H9 (cell line): ENCODE data around the gene USP34. TPM values are rescaled to one million over a fixed set of nuclear protein-coding genes. Genes with fewer than 3 reads are reported as not detected.

ENCODE experiments used
- DNase-seq: peaks from one replicate; pipeline ENCODE4 v3.0.0-alpha.2; 2017
- H2AFZ ChIP-seq: one replicate; pipeline ENCODE4 v1.6.1; 2013; ENCODE audit warnings: mild to moderate bottlenecking, low read length, control low read depth, moderate library complexity
- H2AK5ac ChIP-seq: 2 replicates; pipeline ENCODE4 v1.6.1; 2013; ENCODE audit warnings: low read length, control low read depth, mixed read lengths; ENCODE audit not compliant: insufficient read length
- H2BK120ac ChIP-seq: one replicate; pipeline ENCODE4 v1.6.1; 2013; ENCODE audit warnings: low read depth, mild to moderate bottlenecking, low read length, control low read depth, inconsistent platforms; ENCODE audit not compliant: poor library complexity, severe bottlenecking
- H2BK12ac ChIP-seq: 2 replicates; pipeline ENCODE4 v1.6.1; 2013; ENCODE audit warnings: low read length, control low read depth, mixed read lengths, low read depth; ENCODE audit not compliant: insufficient read length
- H2BK15ac ChIP-seq: 2 replicates; pipeline ENCODE4 v1.6.1; 2013; ENCODE audit warnings: low read depth, low read length, control low read depth
- H2BK20ac ChIP-seq: one replicate; pipeline ENCODE4 v1.6.1; 2013; ENCODE audit warnings: low read depth, mild to moderate bottlenecking, low read length, control low read depth, inconsistent platforms; ENCODE audit not compliant: poor library complexity, severe bottlenecking
- H2BK5ac ChIP-seq: 2 replicates; pipeline ENCODE4 v1.6.1; 2013; ENCODE audit warnings: low read length, control low read depth, mixed read lengths; ENCODE audit not compliant: insufficient read length
- H3K14ac ChIP-seq: 2 replicates; pipeline ENCODE4 v1.6.1; 2013; ENCODE audit warnings: low read length, control low read depth; ENCODE audit not compliant: insufficient read depth
- H3K18ac ChIP-seq: 2 replicates; pipeline ENCODE4 v1.6.1; 2013; ENCODE audit warnings: low read depth, mild to moderate bottlenecking, mixed read lengths, low read length, control low read depth; ENCODE audit not compliant: insufficient read length
- H3K23ac ChIP-seq: 2 replicates; pipeline ENCODE4 v1.6.1; 2013; ENCODE audit warnings: low read length, control low read depth, mixed read lengths, low read depth; ENCODE audit not compliant: insufficient read length
- H3K23me2 ChIP-seq: 2 replicates; pipeline ENCODE4 v1.6.1; 2013; ENCODE audit warnings: low read depth, mild to moderate bottlenecking, mixed read lengths, low read length, control low read depth; ENCODE audit not compliant: insufficient read length, poor library complexity, severe bottlenecking
- H3K27ac ChIP-seq: 2 replicates; pipeline ENCODE4 v1.5.1; 2013; ENCODE audit warnings: low read length, control low read depth, mixed read lengths, low read depth; ENCODE audit not compliant: insufficient read length
- H3K27me3 ChIP-seq: 2 replicates; pipeline ENCODE4 v1.6.1; 2013; ENCODE audit warnings: low read length, control low read depth, inconsistent platforms; ENCODE audit not compliant: insufficient read depth
- H3K4ac ChIP-seq: 2 replicates; pipeline ENCODE4 v1.6.1; 2013; ENCODE audit warnings: low read depth, mild to moderate bottlenecking, control low read depth, inconsistent platforms, low read length, moderate library complexity
- H3K4me1 ChIP-seq: 2 replicates; pipeline ENCODE4 v1.6.1; 2013; ENCODE audit warnings: low read length, control low read depth, inconsistent platforms; ENCODE audit not compliant: insufficient read depth
- H3K4me2 ChIP-seq: 2 replicates; pipeline ENCODE4 v1.6.1; 2013; ENCODE audit warnings: low read length, control low read depth, mixed read lengths; ENCODE audit not compliant: insufficient read length, insufficient read depth
- H3K56ac ChIP-seq: 2 replicates; pipeline ENCODE4 v1.6.1; 2013; ENCODE audit warnings: low read depth, mild to moderate bottlenecking, mixed read lengths, low read length, control low read depth; ENCODE audit not compliant: insufficient read length
- H3K79me1 ChIP-seq: 2 replicates; pipeline ENCODE4 v1.6.1; 2013; ENCODE audit warnings: low read depth, mild to moderate bottlenecking, moderate library complexity, low read length, control low read depth, inconsistent platforms; ENCODE audit not compliant: insufficient read depth, poor library complexity, severe bottlenecking
- H3K79me2 ChIP-seq: 2 replicates; pipeline ENCODE4 v1.6.1; 2013; ENCODE audit warnings: low read length, control low read depth, inconsistent platforms; ENCODE audit not compliant: insufficient read depth
- H3K9ac ChIP-seq: 2 replicates; pipeline ENCODE4 v1.6.1; 2013; ENCODE audit warnings: low read length, control low read depth, mixed read lengths; ENCODE audit not compliant: insufficient read length; ENCODE audit errors: extremely low read depth
- H3K9me3 ChIP-seq: one replicate; pipeline ENCODE4 v1.6.1; 2013; ENCODE audit warnings: low read depth, low read length, inconsistent platforms; ENCODE audit not compliant: control insufficient read depth
- H3T11ph ChIP-seq: one replicate; pipeline ENCODE4 v1.6.1; 2013; ENCODE audit warnings: mild to moderate bottlenecking, low read length, control low read depth, inconsistent platforms
- H4K20me1 ChIP-seq: one replicate; pipeline ENCODE4 v1.6.1; 2013; ENCODE audit not compliant: control insufficient read depth, insufficient read length, insufficient read depth
- H4K5ac ChIP-seq: 2 replicates; pipeline ENCODE4 v1.6.1; 2013; ENCODE audit warnings: low read depth, mild to moderate bottlenecking, mixed read lengths, low read length, control low read depth; ENCODE audit not compliant: insufficient read length
- H4K8ac ChIP-seq: replicated peaks from 2 replicates; pipeline ENCODE4 v1.6.1; 2013; ENCODE audit warnings: low read length, control low read depth, mixed read lengths, low read depth; ENCODE audit not compliant: insufficient read length
- H4K91ac ChIP-seq: 2 replicates; pipeline ENCODE4 v1.6.1; 2013; ENCODE audit warnings: low read depth, mild to moderate bottlenecking, moderate library complexity, mixed read lengths, low read length, control low read depth; ENCODE audit not compliant: insufficient read length
- H3K27ac Mint-ChIP-seq, 3 experiments: 2 replicates in 2 of 3; 3 replicates in 1 of 3; pipeline ENCODE4 v1.8.0; 2020 to 2021; ENCODE audit warnings: mixed read lengths in 3 of 3, mild to moderate bottlenecking in 1 of 3, moderate library complexity in 1 of 3
- H3K27me3 Mint-ChIP-seq: 2 replicates; pipeline ENCODE4 v1.8.0; 2021; ENCODE audit warnings: low read depth, mild to moderate bottlenecking, moderate library complexity, mixed read lengths
- H3K36me3 Mint-ChIP-seq, 3 experiments: 2 replicates in 2 of 3; 3 replicates in 1 of 3; pipeline ENCODE4 v1.8.0; 2020 to 2021; ENCODE audit warnings: low read depth in 3 of 3, mixed read lengths in 3 of 3; ENCODE audit not compliant: insufficient read depth in 1 of 3
- H3K4me1 Mint-ChIP-seq, 2 experiments: 2 replicates each; pipeline ENCODE4 v1.8.0; 2020; ENCODE audit warnings: mixed read lengths in 2 of 2
- H3K4me3 Mint-ChIP-seq, 2 experiments: 2 replicates in 1 of 2; 3 replicates in 1 of 2; pipeline ENCODE4 v1.8.0; 2020 to 2021; ENCODE audit warnings: mild to moderate bottlenecking in 2 of 2, mixed read lengths in 2 of 2, moderate library complexity in 1 of 2
- H3K9me3 Mint-ChIP-seq, 2 experiments: 2 replicates in 1 of 2; 3 replicates in 1 of 2; pipeline ENCODE4 v1.8.0; 2020; ENCODE audit warnings: mild to moderate bottlenecking in 2 of 2, mixed read lengths in 2 of 2, moderate library complexity in 1 of 2
- WGBS: extraction: QIAGEN DNeasy Blood & Tissue Kit; methylation state at CpG from one replicate; pipeline ENCODE4 v1.1.7; 2013; ENCODE audit warnings: missing lambda C conversion rate, low lambda C conversion rate, mixed read lengths; ENCODE audit not compliant: insufficient read length; ENCODE audit errors: extremely low coverage; 5-methylcytosine and 5-hydroxymethylcytosine counted together
- total RNA-seq: library from RNA; stranded (reverse); gene quantifications from 2 replicates; pipeline ENCODE4 v1.2.1, GENCODE V29; 2021
- TF ChIP-seq, protein P1 (sequence below): fragments of 200-600 bp; sonication (generic); conservative IDR thresholded peaks from 3 replicates; pipeline ENCODE4 v1.8.0; 2021; ENCODE audit warnings: antibody characterized with exemption, mild to moderate bottlenecking

The USP34 gene
- total RNA-seq, 1 experiment from 2014 or later = 93.9 TPM

DNA sequence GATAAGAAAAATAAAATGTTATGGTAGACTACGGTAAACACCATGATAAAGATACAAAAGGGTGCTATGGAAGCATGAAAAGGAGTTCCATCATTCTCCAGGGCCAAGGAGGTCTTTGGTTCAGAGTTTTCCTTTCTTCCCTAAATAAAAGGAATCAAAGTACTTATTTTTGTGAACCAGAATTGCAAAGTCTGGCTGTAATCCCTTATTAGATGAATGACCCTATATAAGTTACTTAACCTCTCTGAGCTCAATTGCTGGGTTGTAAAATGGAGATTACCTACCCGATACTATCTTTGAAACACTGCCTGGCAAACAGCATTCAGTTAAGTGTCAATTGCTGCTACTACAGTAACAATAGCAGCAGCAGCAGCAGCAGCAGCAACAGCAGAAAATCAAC is 218.9 kb downstream of the USP34 start:
- Histone ChIP-seq H2BK12ac (no peak overlapping the region), H3K79me2 (no peaks in the 10 kb centered on the region), H3K27ac (no peak overlapping the region), H3K9me3 (no peaks in the 10 kb centered on the region), H3K56ac (no peak overlapping the region), H2BK15ac (no peak overlapping the region), H3T11ph (no peak overlapping the region), H3K4me2 (no peak overlapping the region), H3K14ac (no peak overlapping the region), H2AFZ (no peak overlapping the region), H4K20me1 (no peaks in the 10 kb centered on the region), H4K91ac (no peak overlapping the region), H2BK5ac (no peak overlapping the region), H3K79me1 (no peaks in the 10 kb centered on the region), H3K23ac (no peak overlapping the region), H3K4ac (no peak overlapping the region), H3K23me2 (no peaks in the 10 kb centered on the region), H3K18ac (no peak overlapping the region), H2BK20ac (no peak overlapping the region), H4K8ac (no peak overlapping the region), H3K9ac (no peak overlapping the region), H2AK5ac (no peak overlapping the region), H2BK120ac (no peak overlapping the region), H4K5ac (no peak overlapping the region), H3K4me1 (no peaks in the 10 kb centered on the region), H3K27me3 (no peaks in the 10 kb centered on the region)
- no peaks in the 10 kb centered on the region for H3K9me3 Mint-ChIP-seq
- WGBS = no CpG with 5 or more reads among the region's 2 CpGs
- H3K27me3 Mint-ChIP-seq = no peaks in the 10 kb centered on the region
- peaks cover 9 to 55% (median 46%) of the 10 kb centered on the region in 3 experiments; a peak in 5 of 7 replicates for H3K36me3 Mint-ChIP-seq
- TF ChIP-seq, protein P1, sequence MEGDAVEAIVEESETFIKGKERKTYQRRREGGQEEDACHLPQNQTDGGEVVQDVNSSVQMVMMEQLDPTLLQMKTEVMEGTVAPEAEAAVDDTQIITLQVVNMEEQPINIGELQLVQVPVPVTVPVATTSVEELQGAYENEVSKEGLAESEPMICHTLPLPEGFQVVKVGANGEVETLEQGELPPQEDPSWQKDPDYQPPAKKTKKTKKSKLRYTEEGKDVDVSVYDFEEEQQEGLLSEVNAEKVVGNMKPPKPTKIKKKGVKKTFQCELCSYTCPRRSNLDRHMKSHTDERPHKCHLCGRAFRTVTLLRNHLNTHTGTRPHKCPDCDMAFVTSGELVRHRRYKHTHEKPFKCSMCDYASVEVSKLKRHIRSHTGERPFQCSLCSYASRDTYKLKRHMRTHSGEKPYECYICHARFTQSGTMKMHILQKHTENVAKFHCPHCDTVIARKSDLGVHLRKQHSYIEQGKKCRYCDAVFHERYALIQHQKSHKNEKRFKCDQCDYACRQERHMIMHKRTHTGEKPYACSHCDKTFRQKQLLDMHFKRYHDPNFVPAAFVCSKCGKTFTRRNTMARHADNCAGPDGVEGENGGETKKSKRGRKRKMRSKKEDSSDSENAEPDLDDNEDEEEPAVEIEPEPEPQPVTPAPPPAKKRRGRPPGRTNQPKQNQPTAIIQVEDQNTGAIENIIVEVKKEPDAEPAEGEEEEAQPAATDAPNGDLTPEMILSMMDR = no peak
- no peak overlapping the region for H3K27ac Mint-ChIP-seq
- H3K4me3 Mint-ChIP-seq = no peak overlapping the region
- DNase-seq = no peak
- H3K4me1 Mint-ChIP-seq = no peaks in the 10 kb centered on the region
